ENCODE measurements around the gene NACC2. TPM values are rescaled to one million over a fixed set of nuclear protein-coding genes. Genes with fewer than 3 reads are reported as not detected.

The NACC2 gene
- total and polyA plus RNA-seq, 2 experiments from 2014 or later, result 3.8 to 20.8 TPM

- Histone ChIP-seq H3K79me2 (replicated peaks; ENCODE audit: insufficient read depth) (peaks cover 57% of the 10 kb centered on the region), H3K36me3 (ENCODE audit: insufficient read depth) (no peaks in the 10 kb centered on the region), H3K27ac (ENCODE audit: low read depth) (no peak overlapping the region), H3K4me2 (no peak overlapping the region), H3K4me1 (ENCODE audit: insufficient read depth) (no peaks in the 10 kb centered on the region), H4K20me1 (replicated peaks; ENCODE audit: insufficient read depth) (no peaks in the 10 kb centered on the region), H2AFZ (no peak overlapping the region), H3K9me2 (ENCODE audit: insufficient read depth) (no peaks in the 10 kb centered on the region), H3K27me3 (ENCODE audit: insufficient read depth) (no peaks in the 10 kb centered on the region), H3K4me3 (no peak overlapping the region), H3F3A (replicated peaks; ENCODE audit: low read depth) (no peaks in the 10 kb centered on the region)
- ATAC-seq (no peak), DNase-seq (ENCODE audit: low spot score) (no peak)
- Mint-ChIP-seq H3K27ac (no peak overlapping the region), H3K4me3 (no peak overlapping the region), H3K4me1 (0 out of 3 replicates have a peak, but pooled peaks cover 1% of the 10 kb centered on the region), H3K9me3 (peaks cover 15% of the 10 kb centered on the region; the same call in 2 of the 3 replicates), H3K36me3 (ENCODE audit: low read depth) (peaks cover 22% of the 10 kb centered on the region; the same call in 2 of the 3 replicates), H3K27me3 (ENCODE audit: insufficient read depth, low read depth, poor library complexity) (no peaks in the 10 kb centered on the region)
- no peak for TF ChIP-seq NANOG (IDR thresholded peaks at IDR 0.05; ENCODE audit: borderline replicate concordance)
- TF ChIP-seq ZNF114 (CRISPR knock-in tag; IDR thresholded peaks at IDR 0.05), result no peak
- TF ChIP-seq EZH2 (IDR thresholded peaks at IDR 0.05; ENCODE audit: low read depth, unreplicated experiment), result no peak
- TF ChIP-seq ZNF462 (CRISPR knock-in tag; IDR thresholded peaks at IDR 0.05), result no peak
- no peak for TF ChIP-seq CTCF (conservative IDR thresholded peaks at IDR 0.05; ENCODE audit: low read depth in 2 of 2)
Observed at GRCh38 chr9:136039488-136039887, 55.6 kb downstream of the NACC2 start.
